EL (cell line): Measurements from ENCODE around the gene SUN3.
A peak's percentile ranks its signal among the peaks of the same experiment; 100 is the strongest.
"Not testable (repeated sequence)": the region's sequence is repeated elsewhere in the genome, so short reads cannot be mapped to it uniquely, and the experiment has no call there.

Experiments
- DNase-seq: peaks from one replicate; pipeline ENCODE4 v3.0.0-alpha.2; 2016

SUN3 gene

GRCh38 chr7:48025624-48026023, 3.3 kb downstream of the SUN3 start:
- no peak for DNase-seq

- DNase-seq: no peak
These were observed 11.2 kb downstream of the SUN3 start for GRCh38 chr7:48017674-48018073.

- DNase-seq: no peak
These were observed 12.3 kb downstream of the SUN3 start for GRCh38 chr7:48016641-48017040.

GRCh38 chr7:48011951-48012350, 17.0 kb downstream of the SUN3 start:
- no peak for DNase-seq

GRCh38 chr7:48011323-48011722, 17.6 kb downstream of the SUN3 start:
- no peak for DNase-seq

- no peak for DNase-seq
These were observed 19.0 kb downstream of the SUN3 start for GRCh38 chr7:48009954-48010353.

GRCh38 chr7:48009257-48009656, 19.6 kb downstream of the SUN3 start:
- DNase-seq: no peak

- no peak for DNase-seq
These were observed 22.0 kb downstream of the SUN3 start for GRCh38 chr7:48006866-48007265.

- DNase-seq: no peak
These were observed 24.3 kb downstream of the SUN3 start for GRCh38 chr7:48004638-48005037.

GRCh38 chr7:48004032-48004431, 24.9 kb downstream of the SUN3 start:
- no peak for DNase-seq

- peak; percentile 42 for DNase-seq
These were observed 28.7 kb downstream of the SUN3 start for GRCh38 chr7:48000164-48000563.

- DNase-seq: no peak
These were observed 29.5 kb downstream of the SUN3 start for GRCh38 chr7:47999413-47999812.

GRCh38 chr7:47992446-47992845, 36.5 kb downstream of the SUN3 start:
- DNase-seq: no peak

GRCh38 chr7:47991741-47992311, 37.1 kb downstream of the SUN3 start:
- peak; percentile 84 for DNase-seq

GRCh38 chr7:47991270-47991669, 37.6 kb downstream of the SUN3 start:
- DNase-seq: no peak

GRCh38 chr7:47990592-47990991, 38.3 kb downstream of the SUN3 start:
- no peak for DNase-seq

GRCh38 chr7:47989607-47990400, 39.1 kb downstream of the SUN3 start:
- not testable (repeated sequence) for DNase-seq

- peak; percentile 16 for DNase-seq
These were observed 40.2 kb downstream of the SUN3 start for GRCh38 chr7:47988496-47989386.

- DNase-seq: no peak
These were observed 46.3 kb downstream of the SUN3 start for GRCh38 chr7:47982610-47983009.

GRCh38 chr7:47980648-47981047, 48.3 kb downstream of the SUN3 start:
- not testable (repeated sequence) for DNase-seq

- no peak for DNase-seq
These were observed 49.1 kb downstream of the SUN3 start for GRCh38 chr7:47979832-47980181.

- peak; percentile 90 for DNase-seq
These were observed 49.6 kb downstream of the SUN3 start, which contains the start of gene HUS1 for GRCh38 chr7:47979145-47979831. Gene HUS1 (minus strand): TSS chr7:47979615. CDS start chr7:47979519, 96 bp downstream.

- DNase-seq: no peak
These were observed 50.1 kb downstream of the SUN3 start for GRCh38 chr7:47978790-47979144.
